Endothelial cell of umbilical vein (primary cell): ENCODE data around the gene UBE3B. TPM values are rescaled to one million over a fixed set of nuclear protein-coding genes. Genes with fewer than 3 reads are reported as not detected.

Source experiments
- BruUV-seq: library from RNA; stranded (reverse); fragments of 400-500 nt; replicated peaks from 2 replicates; lab custom pipeline; 2021; lab: Mats Ljungman, UMichigan
- CTCF ChIA-PET: fragments of 300-600, 350-600 bp; sonication (Branson Sonifier 250); formaldehyde crosslinking; loops from one replicate; lab custom pipeline; 2021; ENCODE audit warnings: antibody characterized with exemption, inconsistent platforms; lab: Charles Lee
- POLR2A ChIA-PET: fragments of 300-600, 350-600 bp; sonication (Branson Sonifier 250); formaldehyde crosslinking; loops from one replicate; lab custom pipeline; 2021; ENCODE audit warnings: antibody characterized with exemption, inconsistent platforms; lab: Charles Lee
- DNase-seq: peaks from one replicate; pipeline ENCODE4 v3.0.0-alpha.2; 2011; ENCODE audit warnings: low read depth, low spot score
- FAIRE-seq: peaks from 2 replicates; lab custom pipeline; 2011; peaks lifted over from hg19 to GRCh38; lab: Jason Lieb, UNC
- H2AFZ ChIP-seq: 2 replicates; pipeline ENCODE4 v1.6.0; 2012; ENCODE audit warnings: low read depth, low read length, control low read depth, inconsistent platforms
- H3K27ac ChIP-seq: 2 replicates; pipeline ENCODE4 v1.5.1; 2011; ENCODE audit warnings: low read depth, mild to moderate bottlenecking, control low read depth, low read length, moderate library complexity; ENCODE audit not compliant: insufficient read depth
- H3K27me3 ChIP-seq, 2 experiments: 2 replicates each; pipeline versions ENCODE4 v1.6.0 to v1.6.1; 2011; ENCODE audit warnings: low read length in 2 of 2, mixed read lengths in 1 of 2; ENCODE audit not compliant: control insufficient read depth in 2 of 2, insufficient read depth in 2 of 2
- H3K36me3 ChIP-seq, 2 experiments: 2 replicates in 1 of 2; 3 replicates in 1 of 2; pipeline ENCODE4 v1.5.1; 2011; ENCODE audit warnings: low read length in 2 of 2, mild to moderate bottlenecking in 1 of 2, moderate library complexity in 1 of 2; ENCODE audit not compliant: control insufficient read depth in 2 of 2, insufficient read depth in 2 of 2; ENCODE audit errors: extremely low read depth in 1 of 2
- H3K4me1 ChIP-seq: 3 replicates; pipeline ENCODE4 v1.5.1; 2011; ENCODE audit warnings: mild to moderate bottlenecking, low read length; ENCODE audit not compliant: control insufficient read depth, insufficient read depth; ENCODE audit errors: extremely low read depth
- H3K4me2 ChIP-seq: 2 replicates; pipeline ENCODE4 v1.6.1; 2011; ENCODE audit warnings: low read length, control low read depth, mixed read lengths; ENCODE audit not compliant: insufficient read depth
- H3K4me3 ChIP-seq, 3 experiments: fragments of 200-600 bp in 1 of 3; sonication (generic), shearing (Covaris generic) in 1 of 3; replicated peaks in 1 of 3; 2 replicates each; pipeline ENCODE4 v1.5.1; 2011 to 2016; ENCODE audit warnings: control low read depth in 3 of 3, low read length in 3 of 3, mild to moderate bottlenecking in 2 of 3, inconsistent platforms in 1 of 3, low read depth in 1 of 3, moderate library complexity in 1 of 3; ENCODE audit not compliant: insufficient read depth in 1 of 3
- H3K79me2 ChIP-seq: 2 replicates; pipeline ENCODE4 v1.6.0; 2012; ENCODE audit warnings: low read length, inconsistent platforms; ENCODE audit not compliant: control insufficient read depth, insufficient read depth
- H3K9ac ChIP-seq: replicated peaks from 2 replicates; pipeline ENCODE3; 2011; ENCODE audit warnings: low read length, control low read depth; ENCODE audit not compliant: insufficient read depth; ENCODE audit errors: extremely low read depth
- H3K9me1 ChIP-seq: replicated peaks from 3 replicates; pipeline ENCODE4 v1.6.0; 2011; ENCODE audit warnings: mild to moderate bottlenecking, low read length; ENCODE audit not compliant: control insufficient read depth, insufficient read depth; ENCODE audit errors: extremely low read depth
- H3K9me3 ChIP-seq: replicated peaks from 2 replicates; pipeline ENCODE4 v1.5.1; 2012; ENCODE audit warnings: low read length, inconsistent platforms; ENCODE audit not compliant: control insufficient read depth, insufficient read depth
- H4K20me1 ChIP-seq: replicated peaks from 2 replicates; pipeline ENCODE3; 2011; ENCODE audit warnings: mild to moderate bottlenecking, low read length; ENCODE audit not compliant: control insufficient read depth, insufficient read depth; ENCODE audit errors: extremely low read depth
- CTCF ChIP-seq, 2 donors: IDR thresholded peaks; 1 replicate in 1 of 2; 2 replicates in 1 of 2; pipeline ENCODE4 v1.5.1; 2011; ENCODE audit warnings: low read length in 2 of 2, mild to moderate bottlenecking in 2 of 2, moderate library complexity in 2 of 2, control low read depth in 1 of 2, inconsistent platforms in 1 of 2, low read depth in 1 of 2; ENCODE audit not compliant: insufficient read depth in 1 of 2; ENCODE audit errors: extremely low read depth in 1 of 2
- EZH2 ChIP-seq: IDR thresholded peaks from 2 replicates; pipeline ENCODE4 v1.6.1; 2012; ENCODE audit warnings: borderline replicate concordance, low read depth, mild to moderate bottlenecking, moderate library complexity, low read length, inconsistent platforms; ENCODE audit not compliant: severe bottlenecking
- FOS ChIP-seq: IDR thresholded peaks from 2 replicates; pipeline ENCODE4 v1.6.1; 2011; ENCODE audit warnings: mild to moderate bottlenecking, low read length, moderate library complexity, borderline replicate concordance; ENCODE audit not compliant: insufficient read depth
- GATA2 ChIP-seq: IDR thresholded peaks from 2 replicates; pipeline ENCODE4 v1.7.0; 2011; ENCODE audit warnings: low read depth, mild to moderate bottlenecking, moderate library complexity, mixed read lengths, low read length; ENCODE audit not compliant: insufficient read length, insufficient read depth
- JUN ChIP-seq: IDR thresholded peaks from 2 replicates; pipeline ENCODE4 v1.6.1; 2011; ENCODE audit warnings: borderline replicate concordance, low read depth; ENCODE audit not compliant: insufficient read length, insufficient read depth
- MAX ChIP-seq: IDR thresholded peaks from 2 replicates; pipeline ENCODE4 v1.6.1; 2011; ENCODE audit not compliant: insufficient read depth, insufficient read length
- MYC ChIP-seq: IDR thresholded peaks from one replicate; pipeline ENCODE4 v1.6.1; 2011; ENCODE audit warnings: mild to moderate bottlenecking, low read depth, low read length
- POLR2A ChIP-seq: IDR thresholded peaks from 2 replicates; pipeline ENCODE4 v1.6.1; 2012; ENCODE audit warnings: low read depth, mild to moderate bottlenecking, control low read depth, low read length
- POLR2AphosphoS5 ChIP-seq: IDR thresholded peaks from 2 replicates; pipeline ENCODE4 v1.6.1; 2012; ENCODE audit warnings: low read depth, mild to moderate bottlenecking, control low read depth, low read length, moderate library complexity; ENCODE audit not compliant: insufficient read depth
- dilution Hi-C: fragments of 300-500 bp; cut with MboI; formaldehyde crosslinking; loops from one replicate; pipeline ENCODE4 v1.15.0; 2019; ENCODE audit warnings: low sequenced_read_pairs; ENCODE audit not compliant: extremely low pct_ligation_motif_present
- intact Hi-C: fragments of 100-400 bp; cut with micrococcal nuclease; formaldehyde crosslinking; loops from one replicate; pipeline ENCODE4 v1.10.0; 2022
- polyA plus RNA-seq, 4 experiments: library from polyadenylated mRNA; depleted of rRNA in 3 of 4; stranded (reverse) in 3 of 4; unstranded in 1 of 4; fragments of >200 nt; gene quantifications; 2 replicates each; pipeline versions ENCODE4 v1.2.1 to v1.2.3, GENCODE V29; 2011 to 2012; ENCODE audit warnings: missing spikeins in 1 of 4
- total RNA-seq: library from RNA; stranded (reverse); gene quantifications from 2 replicates; pipeline ENCODE4 v1.2.3, GENCODE V29; 2021

Gene UBE3B
- total and polyA plus RNA-seq, 2 donors (not counting 3 experiments of a cell fraction or from before 2014, with no cell fraction given) = 24.9 to 40.8 TPM

- Histone ChIP-seq H3K9me1 (no peaks in the 10 kb centered on the region), H3K9ac (no peak overlapping the region), H3K27ac (no peak overlapping the region), H3K27me3 (no peaks in the 10 kb centered on the region), H3K9me3 (no peaks in the 10 kb centered on the region), H3K4me3 (no peak overlapping the region), H3K4me1 (no peaks in the 10 kb centered on the region), H3K4me2 (no peak overlapping the region), H4K20me1 (no peaks in the 10 kb centered on the region), H2AFZ (no peak overlapping the region), H3K79me2 (no peaks in the 10 kb centered on the region), H3K36me3 (peaks cover 2% of the 10 kb centered on the region in 2 experiments)
- TF ChIP-seq POLR2AphosphoS5 (no peak), FOS (no peak), MAX (no peak), EZH2 (no peak), MYC (no peak), JUN (no peak), GATA2 (no peak), POLR2A (no peak), CTCF (IDR thresholded peaks at IDR 0.05; ENCODE audit: extremely low read depth in 1 of 2, insufficient read depth in 1 of 2, low read depth in 1 of 2, low read length in 2 of 2) (no peak)
- no peak for FAIRE-seq
- ChIA-PET POLR2A (no interaction called here), CTCF (no interaction called here)
- DNase-seq = no peak
- intact Hi-C loops = no loop called here
- dilution Hi-C loops = no loop called here
- no TSS peak for BruUV-seq
These were observed 84.2 kb downstream of the UBE3B start for GRCh38 chr12:109561711-109562030.
